ENCODE measurements around the gene SOWAHA. TPM values are rescaled to one million over a fixed set of nuclear protein-coding genes. Genes with fewer than 3 reads are reported as not detected.

SOWAHA gene
- total RNA-seq, 1 experiment from 2014 or later = 0.39 TPM

- no peak for ATAC-seq
- intact Hi-C loops (cut with micrococcal nuclease) = no loop called here
- CTCF ChIA-PET = interaction anchor here (5.8 kb wide), 1 partner anchor 8 kb away, joined by 69 read pairs; no protein-coding TSS in a partner anchor
- H3K9ac ChIP-seq (ENCODE audit: low read length) = peak overlapping the region; percentile 44; the same call in 1 of the 2 replicates
- peak overlapping the region; percentile 97 for H2AFZ ChIP-seq (ENCODE audit: low read depth, low read length, poor library complexity, severe bottlenecking)
- peaks cover 5 to 12% of the 10 kb centered on the region in 2 experiments for H3K4me1 ChIP-seq (ENCODE audit: control insufficient read depth in 1 of 2, insufficient read depth in 2 of 2, low read length in 2 of 2)
- no peak overlapping the region for H3K27ac ChIP-seq (ENCODE audit: low read depth, low read length)
- TF ChIP-seq CEBPB (IDR thresholded peaks at IDR 0.05; ENCODE audit: low read depth) (no peak), RAD21 (IDR thresholded peaks at IDR 0.05; ENCODE audit: low read depth) (no peak), CBX3 (IDR thresholded peaks at IDR 0.05; ENCODE audit: low read depth) (no peak)
- H3K9me3 ChIP-seq (ENCODE audit: control insufficient read depth in 1 of 2, insufficient read depth in 1 of 2, low read depth in 1 of 2, low read length in 2 of 2) = no peaks in the 10 kb centered on the region
- BruUV-seq (replicated peaks) = no TSS peak
- no peaks in the 10 kb centered on the region for H3K36me3 ChIP-seq (ENCODE audit: control insufficient read depth in 1 of 2, insufficient read depth in 2 of 2, low read length in 2 of 2)
- H3K79me2 ChIP-seq (ENCODE audit: insufficient read depth, low read length) = no peaks in the 10 kb centered on the region
- H3K27me3 ChIP-seq (ENCODE audit: insufficient read depth, low read length) = no peaks in the 10 kb centered on the region
- no peak for DNase-seq (ENCODE audit: low read depth, low spot score)
- H4K20me1 ChIP-seq (ENCODE audit: insufficient read depth) = no peaks in the 10 kb centered on the region
- H3K4me3 ChIP-seq (replicated peaks in 1 of 2; ENCODE audit: low read depth in 1 of 2, low read length in 2 of 2) = peak overlapping the region; percentile 43 to 62
- RAD21 ChIA-PET (ENCODE audit: low non-redundant PET in 1 of 2, low total read pairs in 2 of 2, uncharacterized antibody in 2 of 2, unreplicated experiment in 2 of 2) = no interaction called here
- POLR2A ChIA-PET = no interaction called here
- peak overlapping the region; percentile 87 for H3K4me2 ChIP-seq (ENCODE audit: low read length)
- H3K9me2 ChIP-seq (ENCODE audit: insufficient read depth) = no peaks in the 10 kb centered on the region
Observed at GRCh38 chr5:132812123-132812765, 858 bp upstream of the SOWAHA start.

GRCh38 chr5:132813599-132814502, 749 bp downstream of the SOWAHA start:
- BruUV-seq (replicated peaks) = no TSS peak
- Histone ChIP-seq H2AFZ (ENCODE audit: low read depth, low read length, poor library complexity, severe bottlenecking) (no peak overlapping the region), H3K4me3 (replicated peaks in 1 of 2; ENCODE audit: low read depth in 1 of 2, low read length in 2 of 2) (peak overlapping the region in 1 of 2 experiments; percentile 62; a peak in 1 of 4 replicates), H3K36me3 (ENCODE audit: control insufficient read depth in 1 of 2, insufficient read depth in 2 of 2, low read length in 2 of 2) (no peaks in the 10 kb centered on the region), H3K9ac (ENCODE audit: low read length) (no peak overlapping the region), H3K27ac (ENCODE audit: low read depth, low read length) (no peak overlapping the region), H4K20me1 (ENCODE audit: insufficient read depth) (no peaks in the 10 kb centered on the region), H3K27me3 (ENCODE audit: insufficient read depth, low read length) (no peaks in the 10 kb centered on the region), H3K4me2 (ENCODE audit: low read length) (peak overlapping the region; percentile 87), H3K79me2 (ENCODE audit: insufficient read depth, low read length) (no peaks in the 10 kb centered on the region), H3K9me2 (ENCODE audit: insufficient read depth) (no peaks in the 10 kb centered on the region), H3K4me1 (ENCODE audit: control insufficient read depth in 1 of 2, insufficient read depth in 2 of 2, low read length in 2 of 2) (peaks cover 0 to 8% of the 10 kb centered on the region in 2 experiments; a peak in 3 of 4 replicates), H3K9me3 (ENCODE audit: control insufficient read depth in 1 of 2, insufficient read depth in 1 of 2, low read depth in 1 of 2, low read length in 2 of 2) (no peaks in the 10 kb centered on the region)
- ChIA-PET RAD21 (ENCODE audit: low non-redundant PET in 1 of 2, low total read pairs in 2 of 2, uncharacterized antibody in 2 of 2, unreplicated experiment in 2 of 2) (no interaction called here), POLR2A (no interaction called here), CTCF (interaction anchor here (1.0 kb wide), 1 partner anchor 288 kb away, joined by 3 read pairs; no protein-coding TSS in a partner anchor)
- DNase-seq (ENCODE audit: low read depth, low spot score) (no peak), ATAC-seq (peak; percentile 68)
- intact Hi-C loops (cut with micrococcal nuclease) = no loop called here
- TF ChIP-seq EGR1 (IDR thresholded peaks at IDR 0.05; ENCODE audit: low read depth) (no peak), MAX (IDR thresholded peaks at IDR 0.05) (no peak), CEBPB (IDR thresholded peaks at IDR 0.05; ENCODE audit: low read depth) (no peak), YY1 (IDR thresholded peaks at IDR 0.05; ENCODE audit: extremely low read depth, insufficient replicate concordance, low read depth, low read length) (no peak), SP1 (IDR thresholded peaks at IDR 0.05; ENCODE audit: low read depth) (no peak), FOSL1 (IDR thresholded peaks at IDR 0.05; ENCODE audit: low read depth) (no peak), RAD21 (IDR thresholded peaks at IDR 0.05; ENCODE audit: low read depth) (no peak), CBX3 (IDR thresholded peaks at IDR 0.05; ENCODE audit: low read depth) (no peak), EZH2 (IDR thresholded peaks at IDR 0.05) (no peak), ATF3 (IDR thresholded peaks at IDR 0.05) (no peak), SIN3A (IDR thresholded peaks at IDR 0.05; ENCODE audit: low read depth) (no peak), TCF7L2 (IDR thresholded peaks at IDR 0.05; ENCODE audit: borderline replicate concordance, extremely low read depth, insufficient read depth, insufficient read length) (no peak), POLR2AphosphoS5 (IDR thresholded peaks at IDR 0.05; ENCODE audit: low read depth, low read length) (no peak)

Measured in HCT116 (cell line).